SK-N-SH (cell line): ENCODE results near the gene GARNL3.

Source experiments
- EP300 ChIP-seq, 2 experiments: IDR thresholded peaks; 2 replicates each; pipeline versions ENCODE4 v1.4.0 to v1.6.1; 2012; ENCODE audit warnings: borderline replicate concordance in 1 of 2, low read depth in 1 of 2, low read length in 1 of 2
- EZH2phosphoT487 ChIP-seq: fragments of 200-600 bp; sonication (generic); IDR thresholded peaks from 2 replicates; pipeline ENCODE4 v1.6.1; 2017; ENCODE audit warnings: low read depth, mixed run types, mild to moderate bottlenecking, antibody characterized with exemption, moderate library complexity, borderline replicate concordance
- FOXJ3 ChIP-seq: sonication (generic); formaldehyde crosslinking; IDR thresholded peaks from 2 replicates; pipeline ENCODE4 v1.5.1; 2020; ENCODE audit warnings: mild to moderate bottlenecking, missing genetic modification reagents
- POLR2AphosphoS5 ChIP-seq: IDR thresholded peaks from 2 replicates; pipeline ENCODE4 v1.6.1; 2012; ENCODE audit warnings: low read depth, low read length
- RAD21 ChIP-seq: IDR thresholded peaks from 2 replicates; pipeline ENCODE4 v1.6.1; 2012; ENCODE audit warnings: mild to moderate bottlenecking, low read length
- RFX5 ChIP-seq: IDR thresholded peaks from 2 replicates; pipeline ENCODE4 v1.6.1; 2012; ENCODE audit warnings: mild to moderate bottlenecking, improper control_type of control experiment, low read length
- SIN3A ChIP-seq: IDR thresholded peaks from 2 replicates; pipeline ENCODE4 v1.6.1; 2012; ENCODE audit warnings: low read depth, mild to moderate bottlenecking, low read length, moderate library complexity, borderline replicate concordance
- TAF1 ChIP-seq: IDR thresholded peaks from 2 replicates; pipeline ENCODE4 v1.6.1; 2012; ENCODE audit warnings: low read depth, mild to moderate bottlenecking, low read length, moderate library complexity, borderline replicate concordance
- TEAD4 ChIP-seq: IDR thresholded peaks from 2 replicates; pipeline ENCODE4 v1.4.0; 2012; ENCODE audit warnings: mild to moderate bottlenecking, borderline replicate concordance; ENCODE audit not compliant: insufficient read depth
- YY1 ChIP-seq: IDR thresholded peaks from 2 replicates; pipeline ENCODE4 v1.4.0; 2012; ENCODE audit warnings: low read depth, mild to moderate bottlenecking
- TF ChIP-seq, protein P1 (sequence below): fragments of 200-600 bp; sonication (generic); IDR thresholded peaks from 2 replicates; pipeline ENCODE4 v1.6.1; 2017; ENCODE audit warnings: antibody characterized with exemption, mild to moderate bottlenecking, moderate library complexity
- TF ChIP-seq, protein P2 (sequence below): fragments of 150-350 bp; IDR thresholded peaks from 2 replicates; pipeline ENCODE4 v1.6.1; 2017; ENCODE audit warnings: antibody characterized with exemption, low read length, low read depth, borderline replicate concordance
- TF ChIP-seq, protein P3 (sequence below): IDR thresholded peaks from 2 replicates; pipeline ENCODE4 v1.4.0; 2012; ENCODE audit warnings: low read depth, borderline replicate concordance
- TF ChIP-seq, protein P4 (sequence below): IDR thresholded peaks from 2 replicates; pipeline ENCODE4 v1.4.0; 2012; ENCODE audit warnings: low read depth, borderline replicate concordance

DNA sequence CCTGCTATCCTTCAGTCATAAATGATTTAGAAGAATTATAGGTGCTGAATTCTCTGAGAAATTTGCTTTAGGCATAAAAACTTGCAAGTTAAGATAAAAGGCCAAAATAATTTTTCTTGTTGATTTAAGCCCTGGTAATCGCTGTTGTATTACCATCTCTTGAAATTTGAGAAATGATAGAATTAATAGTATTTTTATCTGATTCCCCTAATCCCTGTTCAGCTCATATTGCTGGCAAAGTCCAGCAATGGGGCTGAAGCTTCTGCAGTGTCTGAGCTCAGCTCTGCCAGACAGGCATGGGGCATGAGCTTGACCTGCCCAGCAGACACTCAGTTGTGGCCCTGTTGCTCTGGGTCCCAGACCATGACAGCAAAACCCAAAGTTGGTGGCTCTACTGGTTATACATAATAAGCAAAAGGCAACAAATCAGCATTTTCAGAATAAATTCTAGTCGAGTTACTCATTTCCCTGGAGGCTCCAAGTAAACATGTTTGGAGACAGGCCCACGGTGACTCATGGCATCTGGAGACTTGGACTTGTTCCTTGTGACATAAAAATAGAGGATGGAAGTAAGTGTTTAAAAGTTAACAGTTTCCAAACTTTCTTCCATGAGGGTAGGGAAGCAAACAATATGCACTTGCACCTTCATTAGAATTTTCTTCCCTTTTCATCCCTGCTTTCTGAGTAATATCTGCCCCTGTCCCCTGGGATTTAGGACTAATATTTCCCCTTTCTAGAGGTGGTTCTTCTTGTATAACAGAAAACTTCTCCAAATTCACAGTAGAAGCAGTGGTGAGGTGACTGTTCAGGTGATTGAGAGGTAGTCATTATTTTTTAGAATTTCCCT lies 72.2 kb downstream of the GARNL3 start:
- TF ChIP-seq TEAD4 (peak; percentile 82), POLR2AphosphoS5 (peak; percentile 71; the same call in 1 of the 2 replicates), RAD21 (no peak), YY1 (no peak), FOXJ3 (CRISPR knock-in tag) (no peak), EP300 (IDR thresholded peaks at IDR 0.05; ENCODE audit: borderline replicate concordance in 1 of 2, low read depth in 1 of 2, low read length in 1 of 2) (peak; percentile 20 to 80; a peak in 2 of 4 replicates), EZH2phosphoT487 (no peak), TAF1 (0 out of 2 replicates have a peak, but pooled peaks have one; percentile 17), SIN3A (no peak), RFX5 (no peak)
- TF ChIP-seq, protein P1, sequence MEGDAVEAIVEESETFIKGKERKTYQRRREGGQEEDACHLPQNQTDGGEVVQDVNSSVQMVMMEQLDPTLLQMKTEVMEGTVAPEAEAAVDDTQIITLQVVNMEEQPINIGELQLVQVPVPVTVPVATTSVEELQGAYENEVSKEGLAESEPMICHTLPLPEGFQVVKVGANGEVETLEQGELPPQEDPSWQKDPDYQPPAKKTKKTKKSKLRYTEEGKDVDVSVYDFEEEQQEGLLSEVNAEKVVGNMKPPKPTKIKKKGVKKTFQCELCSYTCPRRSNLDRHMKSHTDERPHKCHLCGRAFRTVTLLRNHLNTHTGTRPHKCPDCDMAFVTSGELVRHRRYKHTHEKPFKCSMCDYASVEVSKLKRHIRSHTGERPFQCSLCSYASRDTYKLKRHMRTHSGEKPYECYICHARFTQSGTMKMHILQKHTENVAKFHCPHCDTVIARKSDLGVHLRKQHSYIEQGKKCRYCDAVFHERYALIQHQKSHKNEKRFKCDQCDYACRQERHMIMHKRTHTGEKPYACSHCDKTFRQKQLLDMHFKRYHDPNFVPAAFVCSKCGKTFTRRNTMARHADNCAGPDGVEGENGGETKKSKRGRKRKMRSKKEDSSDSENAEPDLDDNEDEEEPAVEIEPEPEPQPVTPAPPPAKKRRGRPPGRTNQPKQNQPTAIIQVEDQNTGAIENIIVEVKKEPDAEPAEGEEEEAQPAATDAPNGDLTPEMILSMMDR: no peak
- TF ChIP-seq, protein P2, sequence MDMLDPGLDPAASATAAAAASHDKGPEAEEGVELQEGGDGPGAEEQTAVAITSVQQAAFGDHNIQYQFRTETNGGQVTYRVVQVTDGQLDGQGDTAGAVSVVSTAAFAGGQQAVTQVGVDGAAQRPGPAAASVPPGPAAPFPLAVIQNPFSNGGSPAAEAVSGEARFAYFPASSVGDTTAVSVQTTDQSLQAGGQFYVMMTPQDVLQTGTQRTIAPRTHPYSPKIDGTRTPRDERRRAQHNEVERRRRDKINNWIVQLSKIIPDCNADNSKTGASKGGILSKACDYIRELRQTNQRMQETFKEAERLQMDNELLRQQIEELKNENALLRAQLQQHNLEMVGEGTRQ: no peak
- TF ChIP-seq, protein P3, sequence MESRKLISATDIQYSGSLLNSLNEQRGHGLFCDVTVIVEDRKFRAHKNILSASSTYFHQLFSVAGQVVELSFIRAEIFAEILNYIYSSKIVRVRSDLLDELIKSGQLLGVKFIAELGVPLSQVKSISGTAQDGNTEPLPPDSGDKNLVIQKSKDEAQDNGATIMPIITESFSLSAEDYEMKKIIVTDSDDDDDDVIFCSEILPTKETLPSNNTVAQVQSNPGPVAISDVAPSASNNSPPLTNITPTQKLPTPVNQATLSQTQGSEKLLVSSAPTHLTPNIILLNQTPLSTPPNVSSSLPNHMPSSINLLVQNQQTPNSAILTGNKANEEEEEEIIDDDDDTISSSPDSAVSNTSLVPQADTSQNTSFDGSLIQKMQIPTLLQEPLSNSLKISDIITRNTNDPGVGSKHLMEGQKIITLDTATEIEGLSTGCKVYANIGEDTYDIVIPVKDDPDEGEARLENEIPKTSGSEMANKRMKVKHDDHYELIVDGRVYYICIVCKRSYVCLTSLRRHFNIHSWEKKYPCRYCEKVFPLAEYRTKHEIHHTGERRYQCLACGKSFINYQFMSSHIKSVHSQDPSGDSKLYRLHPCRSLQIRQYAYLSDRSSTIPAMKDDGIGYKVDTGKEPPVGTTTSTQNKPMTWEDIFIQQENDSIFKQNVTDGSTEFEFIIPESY: no peak
- TF ChIP-seq, protein P4, sequence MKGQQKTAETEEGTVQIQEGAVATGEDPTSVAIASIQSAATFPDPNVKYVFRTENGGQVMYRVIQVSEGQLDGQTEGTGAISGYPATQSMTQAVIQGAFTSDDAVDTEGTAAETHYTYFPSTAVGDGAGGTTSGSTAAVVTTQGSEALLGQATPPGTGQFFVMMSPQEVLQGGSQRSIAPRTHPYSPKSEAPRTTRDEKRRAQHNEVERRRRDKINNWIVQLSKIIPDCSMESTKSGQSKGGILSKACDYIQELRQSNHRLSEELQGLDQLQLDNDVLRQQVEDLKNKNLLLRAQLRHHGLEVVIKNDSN: no peak
